ENCODE results near the gene WNT9A. TPM values are rescaled to one million over a fixed set of nuclear protein-coding genes. Genes with fewer than 3 reads are reported as not detected.

WNT9A gene
- total RNA-seq, 2 donors from 2014 or later, result 1.2 to 7.9 TPM

DNA sequence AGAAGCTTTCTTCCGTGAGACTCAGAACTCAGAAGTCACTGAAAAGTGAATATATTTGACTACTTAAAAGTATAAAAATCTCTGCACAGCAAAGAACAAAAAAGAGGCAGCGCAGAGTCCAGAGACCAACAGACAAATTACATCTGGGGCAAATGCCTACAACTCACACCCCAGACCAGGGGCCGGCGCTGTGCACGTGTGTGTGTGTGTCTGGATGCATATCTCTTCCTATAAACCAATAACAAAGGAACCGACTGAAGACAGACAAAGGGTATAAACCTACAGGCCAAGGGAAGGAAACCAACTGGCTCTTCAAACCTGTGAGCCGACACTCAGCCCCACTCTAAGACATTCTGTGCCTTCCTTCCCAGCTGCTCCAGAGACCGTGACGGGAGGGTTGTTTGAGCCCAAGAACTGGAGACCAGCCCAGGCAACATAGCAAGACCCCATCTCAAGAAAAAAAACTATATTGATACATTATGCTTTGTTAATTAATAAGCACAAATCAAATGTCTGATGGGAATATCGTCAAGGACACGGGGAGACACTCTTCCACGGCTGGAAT is 18.8 kb downstream of the WNT9A start:
- H3K27ac ChIP-seq, result no peak overlapping the region
- no peaks in the 10 kb centered on the region for H3K4me1 ChIP-seq (ENCODE audit: control insufficient read depth in 1 of 2, low read depth in 2 of 2)
- no peak for ATAC-seq (ENCODE audit: insufficient number of reproducible peaks, low FRiP score, low read depth)
- H3K9me3 ChIP-seq, result no peaks in the 10 kb centered on the region
- TF ChIP-seq, protein P1, sequence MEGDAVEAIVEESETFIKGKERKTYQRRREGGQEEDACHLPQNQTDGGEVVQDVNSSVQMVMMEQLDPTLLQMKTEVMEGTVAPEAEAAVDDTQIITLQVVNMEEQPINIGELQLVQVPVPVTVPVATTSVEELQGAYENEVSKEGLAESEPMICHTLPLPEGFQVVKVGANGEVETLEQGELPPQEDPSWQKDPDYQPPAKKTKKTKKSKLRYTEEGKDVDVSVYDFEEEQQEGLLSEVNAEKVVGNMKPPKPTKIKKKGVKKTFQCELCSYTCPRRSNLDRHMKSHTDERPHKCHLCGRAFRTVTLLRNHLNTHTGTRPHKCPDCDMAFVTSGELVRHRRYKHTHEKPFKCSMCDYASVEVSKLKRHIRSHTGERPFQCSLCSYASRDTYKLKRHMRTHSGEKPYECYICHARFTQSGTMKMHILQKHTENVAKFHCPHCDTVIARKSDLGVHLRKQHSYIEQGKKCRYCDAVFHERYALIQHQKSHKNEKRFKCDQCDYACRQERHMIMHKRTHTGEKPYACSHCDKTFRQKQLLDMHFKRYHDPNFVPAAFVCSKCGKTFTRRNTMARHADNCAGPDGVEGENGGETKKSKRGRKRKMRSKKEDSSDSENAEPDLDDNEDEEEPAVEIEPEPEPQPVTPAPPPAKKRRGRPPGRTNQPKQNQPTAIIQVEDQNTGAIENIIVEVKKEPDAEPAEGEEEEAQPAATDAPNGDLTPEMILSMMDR (IDR thresholded peaks at IDR 0.05), result no peak
- no peaks in the 10 kb centered on the region for H3K36me3 ChIP-seq
- no peaks in the 10 kb centered on the region for H3K27me3 ChIP-seq (replicated peaks; ENCODE audit: insufficient read depth)
- no peak for DNase-seq (ENCODE audit: low spot score)
- H3K4me3 ChIP-seq, result no peak overlapping the region

DNA sequence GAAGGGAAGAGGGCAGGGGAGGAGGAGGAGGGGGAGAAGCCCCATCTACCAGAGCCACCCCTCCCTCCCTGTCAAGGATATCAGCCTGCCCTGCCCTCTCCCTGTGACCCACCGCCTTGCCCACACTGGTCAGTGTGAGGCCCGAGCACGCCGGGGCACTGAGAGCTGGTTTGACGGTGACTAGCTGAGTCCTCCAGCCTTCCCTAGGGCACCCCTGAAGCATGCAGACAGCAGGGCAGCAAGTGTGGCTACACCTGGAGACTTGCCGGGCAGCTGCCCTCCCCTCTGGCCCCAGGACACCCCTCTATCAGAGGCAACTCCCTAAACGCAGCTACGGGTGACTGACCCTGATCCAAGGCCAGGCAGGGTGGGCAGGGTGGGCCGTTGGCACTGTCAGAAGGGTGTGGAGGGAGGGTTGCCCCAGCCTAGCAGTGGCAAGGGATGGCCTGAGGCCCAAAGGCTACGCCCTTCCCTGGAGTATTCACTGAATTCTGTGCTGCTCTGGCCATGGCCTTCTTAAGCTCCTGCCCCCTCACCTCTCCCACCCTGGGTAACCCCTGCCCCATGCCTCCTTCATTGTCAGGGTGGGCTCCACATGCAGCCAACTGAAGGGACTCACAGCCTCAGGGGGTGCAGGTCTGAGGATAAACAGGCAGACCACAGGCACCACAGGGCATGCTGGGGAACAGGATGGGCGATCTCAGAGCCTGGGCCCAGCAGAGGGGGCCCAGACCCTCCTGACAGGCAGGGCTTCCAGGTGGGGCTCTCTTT is 19.6 kb downstream of the WNT9A start:
- no peak overlapping the region for H3K27ac ChIP-seq
- DNase-seq (ENCODE audit: low spot score), result no peak

DNA sequence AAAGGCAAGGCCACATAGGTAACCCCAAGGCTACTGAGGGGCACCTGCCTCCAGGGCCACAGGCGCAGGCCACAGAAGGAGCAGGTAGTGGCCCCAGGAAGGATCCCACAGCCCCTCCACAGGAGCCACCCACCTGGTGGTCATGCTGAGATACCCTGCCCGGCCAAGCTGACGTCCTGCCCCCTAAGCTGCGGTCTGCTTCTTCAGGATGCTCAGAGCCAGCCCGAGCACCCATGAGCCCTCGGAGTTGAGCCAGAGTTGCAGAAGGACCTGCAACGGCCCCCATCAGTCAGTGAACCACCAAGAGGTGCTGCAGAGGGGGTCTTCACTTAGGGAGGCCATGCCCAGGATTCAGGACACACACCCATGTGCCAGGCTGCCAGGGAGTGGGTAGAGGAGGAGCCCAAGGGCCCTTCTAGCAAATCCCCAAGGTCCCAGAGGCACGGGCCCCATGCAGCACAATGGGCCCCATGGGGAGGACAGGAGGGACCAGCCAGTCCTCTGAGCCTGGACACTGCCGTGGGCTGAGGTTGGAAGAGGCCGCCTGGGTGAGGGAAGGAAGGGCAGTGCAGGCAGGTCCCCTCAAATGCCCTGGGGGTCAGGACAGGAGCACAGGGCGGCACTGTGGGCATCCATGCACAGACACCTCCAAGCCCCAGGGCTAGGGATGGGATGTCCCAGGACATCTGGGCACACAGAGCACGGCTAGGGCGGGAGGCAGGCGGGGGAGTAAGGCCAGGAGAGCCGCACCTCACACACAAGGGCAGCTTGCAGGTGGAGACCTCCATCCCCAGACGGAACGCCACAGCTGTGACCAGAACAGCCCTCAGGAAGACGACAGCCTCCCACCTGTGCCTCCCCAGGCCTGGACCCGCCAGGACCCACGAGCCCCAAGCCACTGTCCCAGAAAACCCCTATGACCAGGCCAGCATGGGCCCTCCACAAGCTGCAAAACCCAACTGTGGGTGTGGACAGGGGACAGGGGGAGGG is 20.5 kb downstream of the WNT9A start:
- Histone ChIP-seq H3K9me3 (no peaks in the 10 kb centered on the region), H3K36me3 (no peaks in the 10 kb centered on the region), H3K4me3 (no peak overlapping the region), H3K27me3 (replicated peaks; ENCODE audit: insufficient read depth) (no peaks in the 10 kb centered on the region), H3K27ac (no peak overlapping the region), H3K4me1 (ENCODE audit: control insufficient read depth in 1 of 2, low read depth in 2 of 2) (no peaks in the 10 kb centered on the region)
- no peak for DNase-seq (ENCODE audit: low spot score)
- no peak for ATAC-seq (ENCODE audit: insufficient number of reproducible peaks, low FRiP score, low read depth)
- TF ChIP-seq, protein P1 (IDR thresholded peaks at IDR 0.05), result no peak

More for the DNA sequence above, 19.6 kb downstream of the WNT9A start:
- Histone ChIP-seq H3K4me3 (no peak overlapping the region), H3K27me3 (replicated peaks; ENCODE audit: insufficient read depth) (no peaks in the 10 kb centered on the region), H3K9me3 (no peaks in the 10 kb centered on the region), H3K4me1 (ENCODE audit: control insufficient read depth in 1 of 2, low read depth in 2 of 2) (no peaks in the 10 kb centered on the region), H3K36me3 (no peaks in the 10 kb centered on the region)
- TF ChIP-seq, protein P1 (IDR thresholded peaks at IDR 0.05), result no peak
- ATAC-seq (ENCODE audit: insufficient number of reproducible peaks, low FRiP score, low read depth), result no peak

DNA sequence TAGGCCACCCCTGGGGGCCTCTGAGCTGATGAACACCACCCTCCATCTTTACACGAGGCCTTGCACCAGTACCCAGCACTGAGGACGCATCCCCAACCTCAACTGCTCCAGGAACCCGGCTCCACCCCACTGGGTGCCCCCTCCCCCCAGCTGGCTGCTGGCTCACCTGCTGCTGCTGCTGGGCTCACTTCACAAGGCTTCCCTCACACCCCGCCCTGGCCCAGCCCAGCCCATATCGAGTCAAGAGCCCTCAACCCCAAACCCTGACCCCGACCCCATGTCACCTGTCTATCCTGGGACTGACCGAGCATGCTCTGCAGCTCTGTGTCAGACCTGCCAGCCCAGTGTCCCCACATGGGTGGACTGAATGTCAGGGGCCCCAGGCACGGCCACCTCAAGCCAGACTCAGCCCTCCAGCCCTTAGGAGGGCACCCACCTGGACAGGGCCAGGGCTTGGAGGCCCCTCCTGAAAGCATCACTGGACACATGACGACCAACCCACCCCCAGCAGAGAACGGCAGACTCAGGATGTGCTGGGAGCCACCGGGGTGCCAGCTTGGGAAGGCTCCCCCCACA is 21.4 kb downstream of the WNT9A start:
- H3K36me3 ChIP-seq, result no peaks in the 10 kb centered on the region
- ATAC-seq (ENCODE audit: insufficient number of reproducible peaks, low FRiP score, low read depth) (no peak), DNase-seq (ENCODE audit: low spot score) (no peak)
- no peak overlapping the region for H3K27ac ChIP-seq
- H3K9me3 ChIP-seq, result no peaks in the 10 kb centered on the region
- no peak overlapping the region for H3K4me3 ChIP-seq
- H3K4me1 ChIP-seq (ENCODE audit: control insufficient read depth in 1 of 2, low read depth in 2 of 2), result no peaks in the 10 kb centered on the region
- no peaks in the 10 kb centered on the region for H3K27me3 ChIP-seq (replicated peaks; ENCODE audit: insufficient read depth)
- TF ChIP-seq, protein P1 (IDR thresholded peaks at IDR 0.05), result no peak
